OCI-LY3 (cell line): ENCODE results near the gene AACS.
"Not testable (repeated sequence)": the region's sequence is repeated elsewhere in the genome, so short reads cannot be mapped to it uniquely, and the experiment has no call there.

ENCODE experiments used
- H2AFZ ChIP-seq: fragments of 200-600, 300-600 bp; shearing (Covaris generic); 2 replicates; pipeline ENCODE4 v1.6.0; 2014; ENCODE audit warnings: antibody characterized with exemption, low read depth, low read length
- H3K27ac ChIP-seq: fragments of 200-600, 300-600 bp; sonication (generic); 2 replicates; pipeline ENCODE4 v1.5.1; 2014; ENCODE audit warnings: mild to moderate bottlenecking, low read length, moderate library complexity, mixed read lengths
- H3K27me3 ChIP-seq: fragments of 200-600, 300-600 bp; sonication (generic); 2 replicates; pipeline ENCODE4 v1.6.1; 2014; ENCODE audit warnings: low read depth, low read length, mixed read lengths
- H3K36me3 ChIP-seq: fragments of 200-600, 300-600 bp; sonication (generic); replicated peaks from 2 replicates; pipeline ENCODE3; 2014; ENCODE audit warnings: low read depth, low read length, mixed read lengths
- H3K4me1 ChIP-seq: fragments of 300-600, 200-600 bp; sonication (generic); 2 replicates; pipeline ENCODE4 v1.6.1; 2014; ENCODE audit warnings: low read length, mixed read lengths
- H3K4me2 ChIP-seq: fragments of 200-600, 300-600 bp; sonication (generic); 2 replicates; pipeline ENCODE4 v1.6.1; 2014; ENCODE audit warnings: low read length, mixed read lengths
- H3K4me3 ChIP-seq: fragments of 300-600, 200-600 bp; sonication (generic); 2 replicates; pipeline ENCODE4 v1.5.1; 2014; ENCODE audit warnings: antibody characterized with exemption, mild to moderate bottlenecking, low read length, moderate library complexity
- H3K79me2 ChIP-seq: fragments of 300-600, 200-600 bp; shearing (Covaris generic); 2 replicates; pipeline ENCODE4 v1.6.1; 2014; ENCODE audit warnings: mild to moderate bottlenecking, low read length, mixed read lengths
- H3K9ac ChIP-seq: fragments of 300-600, 200-600 bp; shearing (Covaris generic); 2 replicates; pipeline ENCODE4 v1.6.0; 2014; ENCODE audit warnings: mild to moderate bottlenecking, low read length, moderate library complexity
- H3K9me3 ChIP-seq: fragments of 200-600, 300-600 bp; shearing (Covaris generic); 2 replicates; pipeline ENCODE4 v1.6.1; 2014; ENCODE audit warnings: low read length, mixed read lengths; ENCODE audit not compliant: insufficient read depth
- H4K20me1 ChIP-seq: fragments of 200-600, 300-600 bp; sonication (generic); 2 replicates; pipeline ENCODE4 v1.6.1; 2016; ENCODE audit warnings: low read length, mixed read lengths; ENCODE audit not compliant: insufficient read depth
- EZH2phosphoT487 ChIP-seq: fragments of 200-600 bp; shearing (Covaris generic); IDR thresholded peaks from 2 replicates; pipeline ENCODE4 v1.6.1; 2018; ENCODE audit warnings: antibody characterized with exemption, mixed run types, low read depth
- TF ChIP-seq, protein P1 (sequence below): fragments of 200-600, 300-600 bp; sonication (generic); IDR thresholded peaks from 2 replicates; pipeline ENCODE4 v1.5.1; 2014; ENCODE audit warnings: antibody characterized with exemption, low read length, low read depth

Gene AACS

DNA sequence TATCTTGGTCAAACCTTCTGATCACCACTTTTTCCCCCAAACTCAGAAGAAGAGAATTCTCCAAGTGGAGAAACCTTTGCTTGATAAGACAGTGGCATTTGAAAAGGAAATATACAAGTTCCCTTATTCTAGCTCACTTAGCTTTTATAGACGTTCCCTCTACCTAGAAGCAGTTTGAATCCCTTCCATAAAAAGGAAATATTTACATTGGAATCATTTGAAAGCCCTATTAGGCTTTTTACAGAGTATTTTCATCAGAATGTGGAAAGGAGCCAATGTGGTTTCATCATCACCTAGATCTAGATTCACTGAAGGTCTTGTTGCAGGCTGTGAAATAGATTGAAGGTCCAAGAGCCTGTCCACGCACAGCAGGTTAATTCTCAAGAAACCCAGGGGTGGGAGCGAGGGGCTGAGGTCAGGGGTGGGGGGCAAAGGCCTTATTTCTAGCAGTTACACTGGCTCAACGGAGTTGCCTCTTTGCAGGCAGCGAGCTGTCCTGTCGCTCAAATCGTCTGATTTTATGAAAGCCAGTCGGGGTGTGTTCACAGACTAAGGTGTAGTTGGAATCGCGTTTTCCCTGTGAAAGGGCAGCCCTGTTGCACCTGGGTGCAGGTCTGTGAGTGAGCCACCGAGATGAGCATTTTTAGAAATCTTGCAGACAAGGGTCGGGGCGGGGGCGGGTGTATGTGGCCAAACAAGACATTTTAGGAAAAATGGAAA lies 45.6 kb downstream of the AACS start:
- no peaks in the 10 kb centered on the region for H4K20me1 ChIP-seq

DNA sequence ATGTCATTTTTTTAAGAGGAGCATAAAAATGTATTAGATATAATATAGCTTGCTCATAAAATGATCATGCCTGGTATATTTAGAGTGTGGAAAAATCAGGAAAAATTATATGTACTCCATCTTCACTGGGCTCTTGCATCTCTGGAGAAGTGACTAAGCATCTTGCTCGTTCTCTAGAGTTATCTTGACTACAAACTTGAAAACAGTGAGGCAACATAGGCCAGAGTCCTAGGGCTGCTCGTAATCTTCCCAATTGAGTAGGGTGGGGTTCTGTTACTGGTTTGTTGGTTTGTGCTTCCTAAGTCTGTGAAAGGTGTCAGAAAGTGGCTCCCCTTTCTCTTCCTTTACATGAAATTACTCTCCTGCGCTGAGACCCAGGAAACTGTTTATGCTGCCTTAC lies 46.2 kb downstream of the AACS start:
- H3K27me3 ChIP-seq, result no peaks in the 10 kb centered on the region
- TF ChIP-seq, protein P1, sequence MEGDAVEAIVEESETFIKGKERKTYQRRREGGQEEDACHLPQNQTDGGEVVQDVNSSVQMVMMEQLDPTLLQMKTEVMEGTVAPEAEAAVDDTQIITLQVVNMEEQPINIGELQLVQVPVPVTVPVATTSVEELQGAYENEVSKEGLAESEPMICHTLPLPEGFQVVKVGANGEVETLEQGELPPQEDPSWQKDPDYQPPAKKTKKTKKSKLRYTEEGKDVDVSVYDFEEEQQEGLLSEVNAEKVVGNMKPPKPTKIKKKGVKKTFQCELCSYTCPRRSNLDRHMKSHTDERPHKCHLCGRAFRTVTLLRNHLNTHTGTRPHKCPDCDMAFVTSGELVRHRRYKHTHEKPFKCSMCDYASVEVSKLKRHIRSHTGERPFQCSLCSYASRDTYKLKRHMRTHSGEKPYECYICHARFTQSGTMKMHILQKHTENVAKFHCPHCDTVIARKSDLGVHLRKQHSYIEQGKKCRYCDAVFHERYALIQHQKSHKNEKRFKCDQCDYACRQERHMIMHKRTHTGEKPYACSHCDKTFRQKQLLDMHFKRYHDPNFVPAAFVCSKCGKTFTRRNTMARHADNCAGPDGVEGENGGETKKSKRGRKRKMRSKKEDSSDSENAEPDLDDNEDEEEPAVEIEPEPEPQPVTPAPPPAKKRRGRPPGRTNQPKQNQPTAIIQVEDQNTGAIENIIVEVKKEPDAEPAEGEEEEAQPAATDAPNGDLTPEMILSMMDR, result no peak
- no peak for TF ChIP-seq EZH2phosphoT487
- peaks cover 11% of the 10 kb centered on the region for H3K36me3 ChIP-seq
- no peaks in the 10 kb centered on the region for H3K4me1 ChIP-seq
- H4K20me1 ChIP-seq, result no peaks in the 10 kb centered on the region
- no peak overlapping the region for H2AFZ ChIP-seq
- no peaks in the 10 kb centered on the region for H3K9me3 ChIP-seq
- no peaks in the 10 kb centered on the region for H3K79me2 ChIP-seq
- no peak overlapping the region for H3K9ac ChIP-seq
- no peak overlapping the region for H3K27ac ChIP-seq
- no peak overlapping the region for H3K4me2 ChIP-seq
- H3K4me3 ChIP-seq, result no peak overlapping the region

More for the DNA sequence above, 45.6 kb downstream of the AACS start:
- Histone ChIP-seq H3K79me2 (no peaks in the 10 kb centered on the region), H3K9me3 (no peaks in the 10 kb centered on the region), H2AFZ (no peak overlapping the region), H3K4me2 (no peak overlapping the region), H3K36me3 (peaks cover 11% of the 10 kb centered on the region), H3K4me3 (no peak overlapping the region), H3K27me3 (no peaks in the 10 kb centered on the region), H3K27ac (no peak overlapping the region), H3K9ac (no peak overlapping the region), H3K4me1 (no peaks in the 10 kb centered on the region)
- TF ChIP-seq, protein P1, result no peak
- no peak for TF ChIP-seq EZH2phosphoT487

DNA sequence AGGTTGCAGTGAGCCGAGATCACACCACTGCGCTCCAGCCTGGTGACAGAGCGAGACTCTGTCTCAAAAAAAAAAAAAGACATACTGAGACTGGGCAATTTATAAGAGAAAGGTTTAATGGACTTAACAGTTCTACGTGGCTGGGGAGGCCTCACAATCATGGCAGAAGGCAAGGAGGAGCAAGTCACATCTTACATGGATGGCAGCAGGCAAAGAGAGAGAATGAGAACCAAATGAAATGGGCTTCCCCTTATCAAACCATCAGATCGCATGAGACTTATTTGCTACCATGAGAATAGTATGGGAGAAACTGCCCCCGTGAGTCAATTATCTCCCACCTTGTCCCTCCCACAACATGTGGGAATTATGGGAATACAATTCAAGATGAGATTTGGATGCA lies 47.4 kb downstream of the AACS start:
- H3K9ac ChIP-seq, H3K4me2 ChIP-seq, H4K20me1 ChIP-seq, H3K9me3 ChIP-seq, H3K27me3 ChIP-seq, H3K36me3 ChIP-seq, H3K4me3 ChIP-seq, H3K79me2 ChIP-seq, H2AFZ ChIP-seq, H3K4me1 ChIP-seq, H3K27ac ChIP-seq: not testable (repeated sequence)

DNA sequence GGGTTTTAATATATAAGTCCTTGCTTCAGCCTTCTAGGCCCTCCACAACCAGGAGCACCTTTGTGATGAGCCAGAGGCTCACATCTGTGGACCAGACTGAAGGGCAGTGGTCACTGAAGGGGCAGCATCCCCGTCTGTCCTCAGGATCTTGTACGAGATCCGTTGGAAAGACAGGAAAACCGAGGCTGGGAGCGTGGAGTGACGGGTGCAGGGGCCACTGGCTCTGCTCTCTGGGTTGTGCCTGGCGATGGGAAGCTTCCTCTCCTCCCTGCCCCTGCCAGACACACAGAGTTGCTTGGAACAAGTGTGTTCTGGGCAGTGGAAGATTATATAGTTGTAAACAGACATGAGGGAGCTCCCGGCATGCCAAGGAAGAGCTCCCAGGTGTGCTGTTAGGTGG lies 48.0 kb downstream of the AACS start:
- no peaks in the 10 kb centered on the region for H3K9me3 ChIP-seq
- no peak overlapping the region for H3K27ac ChIP-seq
- TF ChIP-seq EZH2phosphoT487, result no peak
- TF ChIP-seq, protein P1, result no peak
- H3K9ac ChIP-seq, result no peak overlapping the region
- H3K27me3 ChIP-seq, result no peaks in the 10 kb centered on the region
- no peak overlapping the region for H2AFZ ChIP-seq
- H3K4me2 ChIP-seq, result no peak overlapping the region
- H4K20me1 ChIP-seq, result no peaks in the 10 kb centered on the region
- no peaks in the 10 kb centered on the region for H3K79me2 ChIP-seq
- H3K4me1 ChIP-seq, result no peaks in the 10 kb centered on the region
- H3K36me3 ChIP-seq, result peaks cover 7% of the 10 kb centered on the region
- H3K4me3 ChIP-seq, result no peak overlapping the region
